HFF-Myc (cell line): ENCODE measurements around the gene WASHC3.
A peak's percentile ranks its signal among the peaks of the same experiment; 100 is the strongest.

Experiments used
- DNase-seq: peaks from one replicate; pipeline ENCODE4 v3.0.0-alpha.2; 2011; ENCODE audit warnings: low read depth; ENCODE audit errors: extremely low read depth
- H3K4me3 ChIP-seq: replicated peaks from 2 replicates; pipeline ENCODE4 v1.5.1; 2011; ENCODE audit warnings: low read depth, mild to moderate bottlenecking, control low read depth, low read length
- TF ChIP-seq, protein P1 (sequence below): IDR thresholded peaks from 2 replicates; pipeline ENCODE4 v1.5.1; 2012; ENCODE audit warnings: mild to moderate bottlenecking, low read depth, low read length, control low read depth; ENCODE audit errors: missing control alignments

The WASHC3 gene, protein sequence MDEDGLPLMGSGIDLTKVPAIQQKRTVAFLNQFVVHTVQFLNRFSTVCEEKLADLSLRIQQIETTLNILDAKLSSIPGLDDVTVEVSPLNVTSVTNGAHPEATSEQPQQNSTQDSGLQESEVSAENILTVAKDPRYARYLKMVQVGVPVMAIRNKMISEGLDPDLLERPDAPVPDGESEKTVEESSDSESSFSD

DNA sequence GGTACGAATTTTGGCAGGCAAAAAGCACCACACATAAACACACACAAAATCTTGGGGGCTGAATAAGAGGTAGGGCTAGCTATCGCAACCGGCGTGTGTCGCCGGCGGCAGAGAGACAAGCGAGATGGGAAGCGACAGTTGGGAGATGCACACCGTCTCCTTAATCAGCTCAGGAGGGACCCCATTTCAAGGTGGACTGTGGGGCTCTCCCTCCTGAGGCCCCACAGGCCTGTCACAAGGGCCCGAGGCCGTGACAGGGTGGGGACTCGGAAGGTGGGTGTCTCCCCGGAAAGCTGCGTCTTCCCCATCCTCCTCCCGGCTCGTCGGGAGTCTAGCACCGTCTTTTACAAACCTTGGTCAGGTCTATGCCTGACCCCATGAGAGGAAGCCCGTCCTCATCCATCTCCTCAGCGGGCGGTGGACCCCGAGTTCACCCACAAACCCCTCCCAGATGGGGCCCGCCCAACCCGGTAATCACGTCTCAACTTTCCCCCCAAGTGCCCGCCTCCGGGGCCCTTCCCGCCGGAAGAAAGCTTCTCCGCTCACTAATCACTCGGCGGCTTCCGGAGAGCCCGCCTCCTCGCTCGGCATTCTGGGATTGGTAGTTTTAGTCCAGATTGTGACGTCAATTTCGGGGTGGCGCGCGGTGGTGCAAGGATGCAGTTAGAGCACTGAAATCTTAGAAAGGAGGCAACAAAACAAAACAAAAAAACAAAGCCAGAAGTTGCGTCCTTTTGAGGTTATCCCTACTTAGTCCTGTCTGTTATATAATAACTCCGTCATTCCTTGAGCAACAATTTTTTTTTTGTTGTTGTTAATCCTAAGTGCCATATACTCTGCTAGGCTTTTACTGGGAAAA lies at the start of gene WASHC3:
Gene WASHC3 (minus strand): TSS at position 432 of the 859 bp plus-strand sequence. CDS start 29 bp downstream, at position 403.
- TF ChIP-seq, protein P1, sequence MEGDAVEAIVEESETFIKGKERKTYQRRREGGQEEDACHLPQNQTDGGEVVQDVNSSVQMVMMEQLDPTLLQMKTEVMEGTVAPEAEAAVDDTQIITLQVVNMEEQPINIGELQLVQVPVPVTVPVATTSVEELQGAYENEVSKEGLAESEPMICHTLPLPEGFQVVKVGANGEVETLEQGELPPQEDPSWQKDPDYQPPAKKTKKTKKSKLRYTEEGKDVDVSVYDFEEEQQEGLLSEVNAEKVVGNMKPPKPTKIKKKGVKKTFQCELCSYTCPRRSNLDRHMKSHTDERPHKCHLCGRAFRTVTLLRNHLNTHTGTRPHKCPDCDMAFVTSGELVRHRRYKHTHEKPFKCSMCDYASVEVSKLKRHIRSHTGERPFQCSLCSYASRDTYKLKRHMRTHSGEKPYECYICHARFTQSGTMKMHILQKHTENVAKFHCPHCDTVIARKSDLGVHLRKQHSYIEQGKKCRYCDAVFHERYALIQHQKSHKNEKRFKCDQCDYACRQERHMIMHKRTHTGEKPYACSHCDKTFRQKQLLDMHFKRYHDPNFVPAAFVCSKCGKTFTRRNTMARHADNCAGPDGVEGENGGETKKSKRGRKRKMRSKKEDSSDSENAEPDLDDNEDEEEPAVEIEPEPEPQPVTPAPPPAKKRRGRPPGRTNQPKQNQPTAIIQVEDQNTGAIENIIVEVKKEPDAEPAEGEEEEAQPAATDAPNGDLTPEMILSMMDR: no peak
- DNase-seq: peak; percentile 61
- H3K4me3 ChIP-seq: peak within 1 kb of the TSS; percentile 81

DNA sequence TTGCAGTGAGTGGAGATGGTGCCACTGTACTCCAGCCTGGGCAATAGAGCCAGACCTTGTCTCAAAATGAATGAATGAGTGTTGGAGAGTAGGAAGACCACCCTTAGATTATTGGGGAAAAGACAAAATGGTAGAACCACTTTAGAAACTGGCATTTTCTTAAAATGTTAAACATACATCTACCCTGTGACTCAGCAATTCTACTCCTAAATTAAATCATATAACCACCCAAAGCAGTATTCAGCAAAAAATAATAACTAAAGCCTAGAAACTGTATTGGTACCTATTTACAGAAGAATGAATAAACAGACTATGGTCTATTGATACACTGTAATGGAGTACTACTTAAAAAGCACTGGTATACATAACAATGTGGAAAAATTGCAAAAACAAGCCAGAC lies 49.0 kb upstream of the WASHC3 start:
- no peak for DNase-seq
- TF ChIP-seq, protein P1: no peak
- no peak overlapping the region for H3K4me3 ChIP-seq

DNA sequence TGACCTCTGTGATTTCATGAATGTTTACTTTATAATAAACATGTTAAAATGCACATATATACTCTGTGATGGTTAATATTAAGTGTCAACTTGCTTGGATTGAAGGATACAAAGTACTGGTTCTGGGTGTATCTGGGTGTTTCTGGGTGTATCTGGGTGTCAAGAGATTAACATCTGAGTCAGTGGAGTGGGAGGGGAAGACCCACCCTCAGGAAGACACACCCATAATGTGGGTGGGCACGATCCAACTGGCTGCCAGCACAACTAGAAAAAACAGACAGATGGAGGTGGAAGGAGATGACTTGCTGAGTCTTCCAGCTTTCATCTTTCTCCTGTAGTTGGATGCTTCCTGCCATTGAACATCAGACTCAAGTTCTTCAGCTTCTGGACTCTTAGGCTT lies 46.2 kb upstream of the WASHC3 start:
- TF ChIP-seq, protein P1: no peak
- H3K4me3 ChIP-seq: no peak overlapping the region
- DNase-seq: no peak

DNA sequence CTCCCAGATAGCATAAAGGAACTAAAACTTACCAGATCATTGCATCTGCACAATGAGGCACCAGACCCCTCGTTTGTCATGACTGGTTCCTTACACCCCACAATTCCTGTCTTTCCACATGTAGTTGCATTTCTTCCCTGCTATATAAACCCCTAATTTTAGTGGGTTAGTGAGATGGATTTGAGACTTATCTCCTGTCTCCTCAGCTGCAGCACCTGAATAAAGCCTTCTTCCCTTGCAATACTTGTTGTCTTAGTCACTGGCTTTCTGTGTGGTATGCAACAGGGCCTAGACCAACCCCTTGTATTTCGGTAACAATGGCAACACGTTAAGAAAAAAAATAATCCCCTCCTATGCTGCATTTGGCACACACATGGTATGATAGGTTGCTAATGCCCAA lies 45.1 kb upstream of the WASHC3 start:
- no peak overlapping the region for H3K4me3 ChIP-seq
- DNase-seq: no peak
- TF ChIP-seq, protein P1: no peak

DNA sequence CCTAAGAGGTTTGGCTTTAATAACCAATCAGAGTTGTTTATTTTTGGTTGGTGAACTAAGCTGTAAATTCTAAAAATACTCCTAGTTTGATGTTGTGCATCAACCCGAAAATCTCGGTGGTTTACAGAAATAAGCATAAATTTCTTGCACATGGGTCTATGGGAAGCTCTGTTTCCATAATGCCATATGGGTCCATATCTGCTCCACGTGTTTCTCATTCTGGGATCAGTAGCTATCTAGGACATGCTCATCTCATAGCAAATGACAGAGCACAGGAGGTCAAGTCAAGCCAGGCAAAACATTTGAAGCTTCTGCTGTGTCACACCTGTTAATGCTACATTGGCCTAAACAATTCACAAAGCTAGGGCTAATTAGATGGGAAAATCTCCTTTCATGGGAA lies 35.1 kb upstream of the WASHC3 start:
- TF ChIP-seq, protein P1: no peak
- no peak overlapping the region for H3K4me3 ChIP-seq

DNA sequence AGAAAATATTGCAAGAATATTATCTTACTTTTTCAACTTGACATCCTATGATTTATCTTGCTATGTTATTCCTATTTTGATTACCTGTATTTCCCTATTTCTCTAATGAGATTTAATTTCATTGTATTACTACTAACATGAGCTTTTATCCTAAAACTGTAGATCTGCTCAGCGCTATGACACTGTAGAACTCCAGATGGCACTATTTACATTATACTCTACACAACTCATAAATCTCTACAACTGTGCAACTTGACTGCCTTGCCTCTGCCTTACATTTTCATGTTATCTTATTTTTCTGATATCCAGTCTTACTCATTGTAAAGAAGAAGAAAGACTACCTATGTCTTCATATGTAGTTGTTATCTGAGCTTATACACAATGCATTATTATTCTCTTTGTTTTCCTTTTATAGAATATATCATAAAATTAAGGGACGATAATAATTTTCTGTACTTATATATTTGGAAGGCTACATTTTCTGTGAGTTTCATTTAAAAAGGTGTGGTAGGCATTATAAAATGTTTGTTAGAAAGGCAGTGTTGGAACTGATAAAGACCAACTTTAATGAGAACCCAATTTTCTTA lies 34.0 kb upstream of the WASHC3 start:
- DNase-seq: no peak
- TF ChIP-seq, protein P1: peak; percentile 34
- H3K4me3 ChIP-seq: no peak overlapping the region

More for the DNA sequence above, 35.1 kb upstream of the WASHC3 start:
- no peak for DNase-seq
